ENCODE results near the gene TBC1D3I. TPM values are rescaled to one million over a fixed set of nuclear protein-coding genes. Genes with fewer than 3 reads are reported as not detected.
"Not testable (repeated sequence)": the region's sequence is repeated elsewhere in the genome, so short reads cannot be mapped to it uniquely, and the experiment has no call there.

TBC1D3I gene
- total RNA-seq, 4 donors from 2014 or later = 0.54 TPM; not detected in 3

DNA sequence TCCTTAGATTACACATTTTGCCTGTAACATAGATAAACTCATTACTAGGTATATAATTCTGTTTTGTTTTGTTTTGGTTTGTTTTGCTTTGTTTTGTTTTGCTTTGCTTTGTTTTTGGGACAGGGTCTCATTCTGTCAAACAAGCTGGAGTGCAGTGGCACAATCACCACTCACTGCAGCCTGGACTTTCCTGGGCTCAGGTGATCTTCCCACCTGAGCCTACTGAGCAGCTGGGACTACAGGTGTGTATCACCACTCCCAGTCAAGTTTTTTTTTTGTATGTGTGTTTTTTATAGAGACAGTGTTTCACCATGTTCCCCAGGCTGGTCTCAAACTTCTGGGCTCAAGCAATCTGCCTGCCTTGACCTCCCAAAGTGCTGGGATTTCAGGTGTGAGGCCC lies 54.8 kb downstream of the TBC1D3I start:
- H3K4me3 ChIP-seq (replicated peaks in 1 of 3) = no peak overlapping the region
- no peaks in the 10 kb centered on the region for H3K4me1 ChIP-seq
- no peaks in the 10 kb centered on the region for H3K36me3 ChIP-seq
- no peak for TF ChIP-seq CTCF (IDR thresholded peaks at IDR 0.05)
- TF ChIP-seq POLR2A (IDR thresholded peaks at IDR 0.05) = no peak
- no peaks in the 10 kb centered on the region for H3K9me3 ChIP-seq
- DNase-seq = no peak
- intact Hi-C loops (cut with DNase I) = no loop called here
- H3K27ac ChIP-seq = no peak overlapping the region
- H3K27me3 ChIP-seq = no peaks in the 10 kb centered on the region

GRCh38 chr17:36207383-36207782 lies 57.0 kb downstream of the TBC1D3I start:
- WGBS, 2 donors = 74 to 85% methylated on average over 6 of the region's 6 CpGs

GRCh38 chr17:36206486-36206821 lies 57.9 kb downstream of the TBC1D3I start:
- intact Hi-C loops (cut with DNase I); H3K27me3 ChIP-seq; H3K4me1 ChIP-seq; H3K4me3 ChIP-seq (replicated peaks in 1 of 3); H3K9me3 ChIP-seq; DNase-seq; H3K27ac ChIP-seq; H3K36me3 ChIP-seq: not testable (repeated sequence)
- WGBS, 2 donors = 50 to 66% methylated on average over 1 of the region's 1 CpG

More at GRCh38 chr17:36207383-36207782, 57.0 kb downstream of the TBC1D3I start:
- H3K27ac ChIP-seq; H3K9me3 ChIP-seq; H3K4me3 ChIP-seq (replicated peaks in 1 of 3); H3K27me3 ChIP-seq; intact Hi-C loops (cut with DNase I); DNase-seq; H3K4me1 ChIP-seq; H3K36me3 ChIP-seq: not testable (repeated sequence)

DNA sequence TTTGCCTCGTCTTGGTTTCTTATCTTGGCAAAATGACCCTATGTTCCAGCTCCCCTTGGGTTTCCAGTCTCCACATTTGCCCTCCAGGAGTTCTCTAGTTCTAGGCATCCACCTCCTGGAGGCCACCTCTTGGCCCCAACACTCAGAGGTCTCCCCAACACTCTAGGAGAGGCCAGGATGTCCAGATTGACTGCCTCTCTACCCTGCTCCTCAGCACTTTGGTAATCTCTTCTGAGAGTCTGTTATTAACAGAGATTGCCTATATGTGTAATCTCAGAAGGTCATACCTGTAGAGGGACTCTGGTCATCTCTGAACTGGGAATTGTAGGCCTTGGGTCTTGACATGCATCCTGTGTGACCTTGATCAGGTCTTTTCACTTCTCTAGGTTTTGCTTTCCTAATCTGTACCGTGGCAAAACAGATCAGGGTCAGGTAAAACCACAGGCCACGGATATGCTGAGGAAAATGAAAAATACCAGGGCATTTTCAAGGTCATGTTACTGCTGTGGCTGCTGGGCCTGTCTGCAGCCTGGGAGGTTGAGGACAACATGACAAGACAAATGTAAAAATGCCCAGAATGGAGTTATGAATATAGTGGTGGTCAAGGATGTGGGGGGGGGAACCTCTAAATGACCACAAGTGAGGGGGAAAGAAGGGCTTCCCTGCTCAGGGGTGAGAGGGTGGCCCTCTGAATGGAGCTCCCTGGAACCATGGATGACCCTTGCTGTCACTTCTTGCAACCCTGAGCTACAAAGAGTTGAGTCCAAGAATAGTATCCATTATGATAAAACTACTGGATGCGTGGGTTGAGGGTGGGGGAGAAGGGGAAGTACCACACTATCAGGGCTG lies 58.5 kb downstream of the TBC1D3I start:
- TF ChIP-seq POLR2A (IDR thresholded peaks at IDR 0.05) (no peak), CTCF (IDR thresholded peaks at IDR 0.05) (no peak)
- H3K9me3 ChIP-seq = no peaks in the 10 kb centered on the region
- H3K27me3 ChIP-seq = no peaks in the 10 kb centered on the region
- no peak overlapping the region for H3K27ac ChIP-seq
- H3K4me3 ChIP-seq (replicated peaks in 1 of 3) = no peak overlapping the region
- 88 to 90% methylated on average over 4 of the region's 4 CpGs for WGBS, 2 donors
- no peak for DNase-seq
- H3K4me1 ChIP-seq = no peaks in the 10 kb centered on the region
- no peaks in the 10 kb centered on the region for H3K36me3 ChIP-seq
- intact Hi-C loops (cut with DNase I) = no loop called here

GRCh38 chr17:36204724-36205500 lies 59.5 kb downstream of the TBC1D3I start:
- DNase-seq = no peak
- WGBS, 2 donors = 85 to 88% methylated on average over 7 of the region's 7 CpGs
- H3K4me3 ChIP-seq (replicated peaks in 1 of 3) = no peak overlapping the region
- H3K4me1 ChIP-seq = no peaks in the 10 kb centered on the region
- TF ChIP-seq CTCF (IDR thresholded peaks at IDR 0.05) = no peak
- TF ChIP-seq POLR2A (IDR thresholded peaks at IDR 0.05) = no peak
- no peak overlapping the region for H3K27ac ChIP-seq
- intact Hi-C loops (cut with DNase I) = no loop called here
- H3K9me3 ChIP-seq = no peaks in the 10 kb centered on the region
- no peaks in the 10 kb centered on the region for H3K36me3 ChIP-seq
- H3K27me3 ChIP-seq = no peaks in the 10 kb centered on the region

Small RNA genes within 50 kb of the gene (small RNA-seq; reads per million reads assigned to genes)
- gene AC243829.3 (not detected), gene AC243829.6 (not detected), gene RF00019 (not detected)

Other genes with a start within 250 kb of the TBC1D3I start
- gene CCL23, start 246.6 kb downstream of the TBC1D3I start, total RNA-seq = 1 to 10 TPM in 2 of 4 donors, not detected in 2; 2.7 to 3.8 TPM
- 1 to 10 TPM in 2 of 4 donors, under 1 TPM in 1, not detected in 1; 0.89 to 4.7 (median 2.5) TPM for gene CCL18, start 200.3 kb downstream of the TBC1D3I start, total RNA-seq
- 1 to 10 TPM in 2 of 4 donors, not detected in 2; 1.7 to 3.9 TPM for gene CCL3, start 174.4 kb downstream of the TBC1D3I start, total RNA-seq
- gene CCL4, start 160.7 kb downstream of the TBC1D3I start, total RNA-seq = 1 to 10 TPM in 2 of 4 donors, under 1 TPM in 1, not detected in 1; 0.78 to 4.3 (median 2.7) TPM
- 1 to 10 TPM in 1 of 4 donors, not detected in 3; 3.9 TPM for gene TBC1D3B, start 87.9 kb downstream of the TBC1D3I start, total RNA-seq
- not detected for gene CCL3L1, start 67.8 kb downstream of the TBC1D3I start, total RNA-seq
- gene CCL4L2, start 53.5 kb downstream of the TBC1D3I start, total RNA-seq = 1 to 10 TPM in 1 of 4 donors, not detected in 3; 2.3 TPM
- 1 to 10 TPM in 1 of 4 donors, not detected in 3; 1.2 TPM for gene TBC1D3G, start 59.3 kb upstream of the TBC1D3I start, total RNA-seq
- not detected for gene TBC1D3H, start 123.9 kb upstream of the TBC1D3I start, total RNA-seq
- gene ZNHIT3, start 222.1 kb upstream of the TBC1D3I start, total RNA-seq = 10 to 100 TPM; 21.6 to 46.4 (median 29.1) TPM